ENCODE data around the gene RUFY3. TPM values are rescaled to one million over a fixed set of nuclear protein-coding genes. Genes with fewer than 3 reads are reported as not detected.

The RUFY3 gene
- polyA plus RNA-seq, 2 of the 4 experiments (the other 2 are of a cell fraction), result 8.1 to 20.8 TPM

DNA sequence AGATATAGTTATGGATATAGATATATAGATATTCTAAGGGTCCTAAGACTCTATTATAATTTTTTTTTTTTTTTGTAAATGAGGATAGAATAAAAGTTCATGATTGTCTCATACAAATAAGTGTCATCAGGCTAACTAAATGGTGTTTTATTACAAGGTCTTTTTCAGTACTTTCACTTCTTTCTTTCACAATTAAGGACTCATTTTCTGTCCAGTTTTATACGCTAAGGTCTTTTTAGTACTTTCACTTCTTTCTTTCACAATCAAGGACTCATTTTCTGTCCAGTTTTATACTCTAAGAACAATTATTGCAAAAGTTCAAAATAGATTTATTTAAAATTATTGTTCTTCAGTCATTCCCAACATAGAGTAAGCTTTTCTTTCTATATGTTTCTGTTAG is 32.7 kb downstream of the RUFY3 start:
- DNase-seq (ENCODE audit: low read depth in 1 of 2, low spot score in 1 of 2) (no peak), ATAC-seq (no peak), FAIRE-seq (no peak)
- H3K4me2 ChIP-seq, result no peak overlapping the region
- no peaks in the 10 kb centered on the region for H3K4me1 ChIP-seq
- TF ChIP-seq, protein P1, sequence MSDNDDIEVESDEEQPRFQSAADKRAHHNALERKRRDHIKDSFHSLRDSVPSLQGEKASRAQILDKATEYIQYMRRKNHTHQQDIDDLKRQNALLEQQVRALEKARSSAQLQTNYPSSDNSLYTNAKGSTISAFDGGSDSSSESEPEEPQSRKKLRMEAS (IDR thresholded peaks at IDR 0.05), result no peak
- TF ChIP-seq HOXB5 (CRISPR knock-in tag; IDR thresholded peaks at IDR 0.05) (no peak), MYC (IDR thresholded peaks at IDR 0.05; ENCODE audit: borderline replicate concordance, low read length) (no peak), RFX5 (IDR thresholded peaks at IDR 0.05) (no peak), PHF8 (IDR thresholded peaks at IDR 0.05; ENCODE audit: borderline replicate concordance, low read depth) (no peak), CBX8 (IDR thresholded peaks at IDR 0.05) (no peak), BHLHE40 (IDR thresholded peaks at IDR 0.05; ENCODE audit: low read depth, low read length) (no peak), JUN (IDR thresholded peaks at IDR 0.05) (no peak), NPAS2 (CRISPR knock-in tag; IDR thresholded peaks at IDR 0.05; ENCODE audit: borderline replicate concordance) (no peak), ZSCAN20 (CRISPR knock-in tag; IDR thresholded peaks at IDR 0.05) (no peak), SMC3 (IDR thresholded peaks at IDR 0.05) (no peak), HDAC2 (IDR thresholded peaks at IDR 0.05) (no peak)
- TF ChIP-seq, protein P2, sequence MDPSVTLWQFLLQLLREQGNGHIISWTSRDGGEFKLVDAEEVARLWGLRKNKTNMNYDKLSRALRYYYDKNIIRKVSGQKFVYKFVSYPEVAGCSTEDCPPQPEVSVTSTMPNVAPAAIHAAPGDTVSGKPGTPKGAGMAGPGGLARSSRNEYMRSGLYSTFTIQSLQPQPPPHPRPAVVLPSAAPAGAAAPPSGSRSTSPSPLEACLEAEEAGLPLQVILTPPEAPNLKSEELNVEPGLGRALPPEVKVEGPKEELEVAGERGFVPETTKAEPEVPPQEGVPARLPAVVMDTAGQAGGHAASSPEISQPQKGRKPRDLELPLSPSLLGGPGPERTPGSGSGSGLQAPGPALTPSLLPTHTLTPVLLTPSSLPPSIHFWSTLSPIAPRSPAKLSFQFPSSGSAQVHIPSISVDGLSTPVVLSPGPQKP (IDR thresholded peaks at IDR 0.05; ENCODE audit: low read depth, low read length), result no peak
- CTCF ChIA-PET, result no interaction called here
- H3K9me3 ChIP-seq, result no peaks in the 10 kb centered on the region
- POLR2A ChIA-PET, result no interaction called here
- 100% methylated on average over 1 of the region's 1 CpG for WGBS (ENCODE audit: missing lambda C conversion rate)
- H3K4me3 ChIP-seq, result no peak overlapping the region
- H3K27ac ChIP-seq, result no peak overlapping the region

DNA sequence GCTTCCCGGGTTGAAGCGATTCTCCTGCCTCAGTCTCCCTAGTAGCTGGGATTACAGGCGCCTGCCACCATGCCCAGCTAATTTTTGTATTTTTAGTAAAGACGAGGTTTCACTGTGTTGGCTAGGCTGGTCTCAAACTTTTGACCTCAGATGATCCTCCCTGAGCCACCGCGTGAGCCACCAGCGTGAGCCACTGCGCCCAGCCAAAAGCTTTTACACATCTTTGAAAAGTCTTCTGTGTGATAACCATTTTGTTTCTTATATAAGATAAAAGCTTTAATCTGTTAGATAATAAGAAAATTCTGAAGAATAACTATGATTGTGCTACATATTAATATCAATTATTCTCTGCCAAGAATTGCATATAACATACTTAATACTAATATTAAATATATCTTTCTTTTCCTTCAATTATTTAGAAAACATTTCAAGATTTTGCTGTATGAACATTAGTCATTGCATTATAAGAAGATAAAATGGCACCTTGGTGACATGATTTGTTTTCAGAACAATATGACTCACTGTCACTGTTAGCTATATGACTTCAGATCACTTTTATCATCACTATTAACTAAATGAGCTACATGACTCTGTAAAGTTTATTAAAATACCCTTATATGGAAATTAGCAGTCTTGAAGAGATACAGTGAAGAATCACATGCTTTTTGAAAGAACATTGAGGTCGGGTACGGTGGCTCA is 33.4 kb downstream of the RUFY3 start:
- CTCF ChIA-PET, result interaction anchor here (0.9 kb wide), 1 partner anchor 31 kb away, joined by 3 read pairs; no protein-coding TSS in a partner anchor
- ATAC-seq (no peak), FAIRE-seq (no peak)

DNA sequence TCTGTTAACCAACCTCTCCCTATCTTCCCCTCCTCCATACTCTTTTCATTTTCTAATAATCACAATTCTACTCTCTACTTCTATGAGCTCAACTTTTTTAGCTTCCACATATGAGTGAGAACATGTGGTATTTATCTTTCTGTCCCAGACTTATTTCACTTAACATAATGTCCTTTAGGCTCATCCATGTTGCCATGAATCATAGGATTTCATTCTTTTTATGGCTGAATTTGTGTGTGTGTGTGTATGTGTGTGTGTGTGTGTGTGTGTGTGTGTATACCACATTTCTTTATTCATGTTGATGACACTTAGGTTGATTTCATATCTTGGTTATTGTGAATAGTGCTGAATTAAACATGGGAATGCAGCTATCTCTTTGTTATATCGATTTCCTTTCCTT is 37.4 kb downstream of the RUFY3 start:
- no peak for ATAC-seq
- H3K4me3 ChIP-seq, result no peak overlapping the region
- no peaks in the 10 kb centered on the region for H3K4me1 ChIP-seq
- H3K4me2 ChIP-seq, result no peak overlapping the region
- no peak for TF ChIP-seq ZSCAN20 (CRISPR knock-in tag; IDR thresholded peaks at IDR 0.05)
- TF ChIP-seq, protein P3, sequence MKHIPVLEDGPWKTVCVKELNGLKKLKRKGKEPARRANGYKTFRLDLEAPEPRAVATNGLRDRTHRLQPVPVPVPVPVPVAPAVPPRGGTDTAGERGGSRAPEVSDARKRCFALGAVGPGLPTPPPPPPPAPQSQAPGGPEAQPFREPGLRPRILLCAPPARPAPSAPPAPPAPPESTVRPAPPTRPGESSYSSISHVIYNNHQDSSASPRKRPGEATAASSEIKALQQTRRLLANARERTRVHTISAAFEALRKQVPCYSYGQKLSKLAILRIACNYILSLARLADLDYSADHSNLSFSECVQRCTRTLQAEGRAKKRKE (CRISPR knock-in tag; IDR thresholded peaks at IDR 0.05; ENCODE audit: low read depth), result no peak
- no peak for TF ChIP-seq KDM1A (IDR thresholded peaks at IDR 0.05; ENCODE audit: low read depth)
- TF ChIP-seq JUNB (IDR thresholded peaks at IDR 0.05), result no peak
- no peak for TF ChIP-seq CBX8 (IDR thresholded peaks at IDR 0.05)
- TF ChIP-seq HOXB13 (CRISPR knock-in tag; IDR thresholded peaks at IDR 0.05; ENCODE audit: low read depth), result no peak
- ChIA-PET CTCF (no interaction called here), POLR2A (no interaction called here)
- FAIRE-seq, result no peak
- 100% methylated on average over 1 of the region's 1 CpG for WGBS (ENCODE audit: missing lambda C conversion rate)
- no peaks in the 10 kb centered on the region for H3K9me3 ChIP-seq
- no peak for DNase-seq (ENCODE audit: low read depth in 1 of 2, low spot score in 1 of 2)
- H3K27ac ChIP-seq, result no peak overlapping the region

More for the DNA sequence above, 33.4 kb downstream of the RUFY3 start:
- H3K4me3 ChIP-seq, result no peak overlapping the region
- WGBS (ENCODE audit: missing lambda C conversion rate), result 95% methylated on average over 10 of the region's 10 CpGs
- H3K27ac ChIP-seq, result no peak overlapping the region
- H3K4me2 ChIP-seq, result no peak overlapping the region
- H3K4me1 ChIP-seq, result no peaks in the 10 kb centered on the region
- no peak for TF ChIP-seq HOXB13 (CRISPR knock-in tag; IDR thresholded peaks at IDR 0.05; ENCODE audit: low read depth)
- no peak for TF ChIP-seq PHF8 (IDR thresholded peaks at IDR 0.05; ENCODE audit: borderline replicate concordance, low read depth)
- no peak for TF ChIP-seq RARB (CRISPR knock-in tag; IDR thresholded peaks at IDR 0.05)
- TF ChIP-seq HOXA7 (CRISPR knock-in tag; IDR thresholded peaks at IDR 0.05), result no peak
- TF ChIP-seq, protein P2 (IDR thresholded peaks at IDR 0.05; ENCODE audit: low read depth, low read length), result no peak
- no peak for TF ChIP-seq ZSCAN20 (CRISPR knock-in tag; IDR thresholded peaks at IDR 0.05)
- TF ChIP-seq SREBF2 (IDR thresholded peaks at IDR 0.05), result no peak
- TF ChIP-seq RNF2 (IDR thresholded peaks at IDR 0.05; ENCODE audit: borderline replicate concordance, low read depth), result no peak
- no peak for TF ChIP-seq CBX8 (IDR thresholded peaks at IDR 0.05)
- no peak for TF ChIP-seq ESRRA (IDR thresholded peaks at IDR 0.05; ENCODE audit: borderline replicate concordance, low read length)
- no peak for DNase-seq (ENCODE audit: low read depth in 1 of 2, low spot score in 1 of 2)
- POLR2A ChIA-PET, result no interaction called here
- H3K9me3 ChIP-seq, result no peaks in the 10 kb centered on the region
